Measurements from ENCODE around the gene ARHGAP6.

GRCh38 chrX:11566789-11567188 is 98.9 kb downstream of the ARHGAP6 start:
- TF ChIP-seq, protein P1, sequence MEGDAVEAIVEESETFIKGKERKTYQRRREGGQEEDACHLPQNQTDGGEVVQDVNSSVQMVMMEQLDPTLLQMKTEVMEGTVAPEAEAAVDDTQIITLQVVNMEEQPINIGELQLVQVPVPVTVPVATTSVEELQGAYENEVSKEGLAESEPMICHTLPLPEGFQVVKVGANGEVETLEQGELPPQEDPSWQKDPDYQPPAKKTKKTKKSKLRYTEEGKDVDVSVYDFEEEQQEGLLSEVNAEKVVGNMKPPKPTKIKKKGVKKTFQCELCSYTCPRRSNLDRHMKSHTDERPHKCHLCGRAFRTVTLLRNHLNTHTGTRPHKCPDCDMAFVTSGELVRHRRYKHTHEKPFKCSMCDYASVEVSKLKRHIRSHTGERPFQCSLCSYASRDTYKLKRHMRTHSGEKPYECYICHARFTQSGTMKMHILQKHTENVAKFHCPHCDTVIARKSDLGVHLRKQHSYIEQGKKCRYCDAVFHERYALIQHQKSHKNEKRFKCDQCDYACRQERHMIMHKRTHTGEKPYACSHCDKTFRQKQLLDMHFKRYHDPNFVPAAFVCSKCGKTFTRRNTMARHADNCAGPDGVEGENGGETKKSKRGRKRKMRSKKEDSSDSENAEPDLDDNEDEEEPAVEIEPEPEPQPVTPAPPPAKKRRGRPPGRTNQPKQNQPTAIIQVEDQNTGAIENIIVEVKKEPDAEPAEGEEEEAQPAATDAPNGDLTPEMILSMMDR (conservative IDR thresholded peaks at IDR 0.05; ENCODE audit: low read depth, low read length) = no peak
- TF ChIP-seq POLR2A (IDR thresholded peaks at IDR 0.05; ENCODE audit: low read depth, low read length) (no peak), SMC3 (IDR thresholded peaks at IDR 0.05; ENCODE audit: low read depth, low read length) (no peak), MAFK (IDR thresholded peaks at IDR 0.05; ENCODE audit: low read depth, low read length) (no peak), FOS (IDR thresholded peaks at IDR 0.05; ENCODE audit: low read depth, low read length) (no peak), CEBPB (IDR thresholded peaks at IDR 0.05; ENCODE audit: low read depth, low read length) (no peak), MXI1 (IDR thresholded peaks at IDR 0.05; ENCODE audit: borderline replicate concordance, low read depth, low read length) (no peak), NFE2L2 (IDR thresholded peaks at IDR 0.05; ENCODE audit: low read depth, low read length) (no peak), RAD21 (IDR thresholded peaks at IDR 0.05; ENCODE audit: low read length) (no peak), RCOR1 (IDR thresholded peaks at IDR 0.05; ENCODE audit: insufficient replicate concordance, low read length) (no peak), RFX5 (IDR thresholded peaks at IDR 0.05; ENCODE audit: low read depth, low read length) (no peak)
- TF ChIP-seq, protein P2, sequence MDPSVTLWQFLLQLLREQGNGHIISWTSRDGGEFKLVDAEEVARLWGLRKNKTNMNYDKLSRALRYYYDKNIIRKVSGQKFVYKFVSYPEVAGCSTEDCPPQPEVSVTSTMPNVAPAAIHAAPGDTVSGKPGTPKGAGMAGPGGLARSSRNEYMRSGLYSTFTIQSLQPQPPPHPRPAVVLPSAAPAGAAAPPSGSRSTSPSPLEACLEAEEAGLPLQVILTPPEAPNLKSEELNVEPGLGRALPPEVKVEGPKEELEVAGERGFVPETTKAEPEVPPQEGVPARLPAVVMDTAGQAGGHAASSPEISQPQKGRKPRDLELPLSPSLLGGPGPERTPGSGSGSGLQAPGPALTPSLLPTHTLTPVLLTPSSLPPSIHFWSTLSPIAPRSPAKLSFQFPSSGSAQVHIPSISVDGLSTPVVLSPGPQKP (IDR thresholded peaks at IDR 0.05; ENCODE audit: borderline replicate concordance, low read depth, low read length) = no peak
- TF ChIP-seq, protein P3, sequence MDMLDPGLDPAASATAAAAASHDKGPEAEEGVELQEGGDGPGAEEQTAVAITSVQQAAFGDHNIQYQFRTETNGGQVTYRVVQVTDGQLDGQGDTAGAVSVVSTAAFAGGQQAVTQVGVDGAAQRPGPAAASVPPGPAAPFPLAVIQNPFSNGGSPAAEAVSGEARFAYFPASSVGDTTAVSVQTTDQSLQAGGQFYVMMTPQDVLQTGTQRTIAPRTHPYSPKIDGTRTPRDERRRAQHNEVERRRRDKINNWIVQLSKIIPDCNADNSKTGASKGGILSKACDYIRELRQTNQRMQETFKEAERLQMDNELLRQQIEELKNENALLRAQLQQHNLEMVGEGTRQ (IDR thresholded peaks at IDR 0.05; ENCODE audit: low read depth, low read length) = no peak
